ENCODE measurements around the gene PLEKHA7.

- TF ChIP-seq TCF4 (CRISPR knock-in tag; IDR thresholded peaks at IDR 0.05; ENCODE audit: borderline replicate concordance), result no peak
- no peak for TF ChIP-seq RARB (CRISPR knock-in tag; IDR thresholded peaks at IDR 0.05)
- TF ChIP-seq ZFP30 (CRISPR knock-in tag; IDR thresholded peaks at IDR 0.05), result no peak
- no peak for TF ChIP-seq OSR1 (CRISPR knock-in tag; IDR thresholded peaks at IDR 0.05)
- TF ChIP-seq ISL1 (CRISPR knock-in tag; IDR thresholded peaks at IDR 0.05), result no peak
- TF ChIP-seq CSRNP3 (CRISPR knock-in tag; IDR thresholded peaks at IDR 0.05), result no peak
- no peak for TF ChIP-seq TOX (CRISPR knock-in tag; IDR thresholded peaks at IDR 0.05; ENCODE audit: borderline replicate concordance)
These were observed 250.5 kb downstream of the PLEKHA7 start for GRCh38 chr11:16763746-16764145.

All from SK-N-SH treated with all-trans-retinoic acid at 6 μM for 48 hours (cell line).